ENCODE data around the gene TMCC1. TPM values are rescaled to one million over a fixed set of nuclear protein-coding genes. Genes with fewer than 3 reads are reported as not detected.
A peak's percentile ranks its signal among the peaks of the same experiment; 100 is the strongest.

Gene TMCC1
- total RNA-seq, 1 donor from 2014 or later: 42.3 TPM

GRCh38 chr3:129614927-129615363 is 278.6 kb downstream of the TMCC1 start:
- Histone ChIP-seq H3K36me3 (no peaks in the 10 kb centered on the region), H3K4me1 (peaks cover 78% of the 10 kb centered on the region), H3K27me3 (no peaks in the 10 kb centered on the region), H3K4me3 (no peak overlapping the region), H3K27ac (peak overlapping the region; percentile 78), H3K9me3 (no peaks in the 10 kb centered on the region)
- DNase-seq: peak; percentile 77
- no peak for TF ChIP-seq CTCF (IDR thresholded peaks at IDR 0.05)
- intact Hi-C loops (cut with DNase I): no loop called here
- ATAC-seq: peak; percentile 60

GRCh38 chr3:129614435-129614834 is 279.1 kb downstream of the TMCC1 start:
- Histone ChIP-seq H3K4me3 (no peak overlapping the region), H3K27ac (peak overlapping the region; percentile 78), H3K36me3 (no peaks in the 10 kb centered on the region), H3K4me1 (peaks cover 76% of the 10 kb centered on the region), H3K27me3 (no peaks in the 10 kb centered on the region), H3K9me3 (no peaks in the 10 kb centered on the region)
- no peak for ATAC-seq
- DNase-seq: no peak
- intact Hi-C loops (cut with DNase I): no loop called here
- no peak for TF ChIP-seq CTCF (IDR thresholded peaks at IDR 0.05)

- Histone ChIP-seq H3K27ac (no peak overlapping the region), H3K36me3 (no peaks in the 10 kb centered on the region), H3K4me3 (no peak overlapping the region), H3K4me1 (peaks cover 76% of the 10 kb centered on the region), H3K27me3 (no peaks in the 10 kb centered on the region), H3K9me3 (no peaks in the 10 kb centered on the region)
- no peak for ATAC-seq
- no peak for DNase-seq
- TF ChIP-seq CTCF (IDR thresholded peaks at IDR 0.05): no peak
- intact Hi-C loops (cut with DNase I): no loop called here
Observed at GRCh38 chr3:129613367-129613740, 280.2 kb downstream of the TMCC1 start.

- no peak for DNase-seq
- TF ChIP-seq CTCF (IDR thresholded peaks at IDR 0.05): no peak
- H3K4me3 ChIP-seq: no peak overlapping the region
- H3K27ac ChIP-seq: peak overlapping the region; percentile 75
- H3K4me1 ChIP-seq: peaks cover 76% of the 10 kb centered on the region
- H3K9me3 ChIP-seq: no peaks in the 10 kb centered on the region
- intact Hi-C loops (cut with DNase I): no loop called here
- no peaks in the 10 kb centered on the region for H3K27me3 ChIP-seq
- ATAC-seq: no peak
- no peaks in the 10 kb centered on the region for H3K36me3 ChIP-seq
Observed at GRCh38 chr3:129612534-129613366, 280.8 kb downstream of the TMCC1 start.

DNA sequence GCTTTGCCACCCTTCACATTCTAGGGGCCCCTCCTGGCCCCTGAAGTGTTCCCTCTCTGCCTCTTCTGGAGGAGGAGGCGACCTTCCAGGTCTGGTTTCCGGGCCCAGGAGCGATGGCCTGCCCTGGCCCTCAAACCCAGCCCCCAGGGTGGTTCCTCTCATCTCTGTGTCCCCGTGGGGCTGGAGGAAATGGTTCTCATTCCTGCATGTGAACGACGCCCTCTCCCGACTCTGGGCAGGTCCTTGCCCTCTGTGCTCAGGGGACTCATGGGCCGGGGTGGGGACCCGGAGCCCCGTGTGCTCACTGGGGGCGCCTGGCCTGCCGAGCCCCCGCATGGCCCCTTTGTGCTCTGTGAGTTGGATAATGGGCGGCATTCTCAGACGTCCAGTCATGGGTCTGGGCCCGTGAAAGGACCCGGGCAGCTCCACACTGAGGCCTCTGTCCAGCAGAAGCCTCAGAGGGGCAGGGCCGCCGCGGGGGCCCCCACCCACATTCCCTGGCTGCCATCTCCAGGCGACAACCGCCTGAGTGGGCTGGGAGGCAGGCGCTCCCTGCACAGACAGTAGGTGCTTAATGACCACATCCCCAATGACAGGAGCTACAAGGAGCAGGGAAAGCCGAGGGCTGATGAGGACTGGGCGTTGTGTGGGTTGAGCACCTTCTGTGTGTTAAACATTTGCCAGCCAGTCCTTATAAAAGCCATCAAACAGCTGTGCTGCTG is 281.5 kb downstream of the TMCC1 start:
- no peak for DNase-seq

More for the DNA sequence above, 281.5 kb downstream of the TMCC1 start:
- TF ChIP-seq CTCF (IDR thresholded peaks at IDR 0.05): no peak
- Histone ChIP-seq H3K4me1 (peaks cover 74% of the 10 kb centered on the region), H3K9me3 (no peaks in the 10 kb centered on the region), H3K27ac (peak overlapping the region; percentile 75), H3K4me3 (no peak overlapping the region), H3K36me3 (no peaks in the 10 kb centered on the region), H3K27me3 (no peaks in the 10 kb centered on the region)
- peak; percentile 13 for ATAC-seq
- intact Hi-C loops (cut with DNase I): no loop called here
